ENCODE results near the gene NUMB.
"Not testable (repeated sequence)": the region's sequence is repeated elsewhere in the genome, so short reads cannot be mapped to it uniquely, and the experiment has no call there.

Gene NUMB

DNA sequence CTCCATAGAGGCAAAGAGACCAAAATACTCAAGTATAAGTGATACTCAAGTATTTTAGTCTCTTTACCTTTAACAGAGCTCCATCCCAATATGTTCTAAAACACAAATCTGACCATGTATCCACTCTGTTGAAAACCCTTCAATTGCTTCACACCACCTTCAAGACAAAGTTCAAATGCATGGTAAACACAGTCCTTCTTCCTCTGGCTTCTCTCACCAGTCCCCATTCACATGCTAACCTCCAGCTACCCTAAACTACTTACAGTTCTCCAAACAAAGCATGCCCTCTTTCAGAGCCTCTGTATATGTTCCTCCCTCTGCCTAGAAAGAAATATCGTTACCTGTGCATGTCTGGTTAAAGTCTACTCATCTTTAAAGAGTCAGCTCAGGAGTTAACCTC is 100.2 kb downstream of the NUMB start:
- no peak for DNase-seq (ENCODE audit: low spot score)

DNA sequence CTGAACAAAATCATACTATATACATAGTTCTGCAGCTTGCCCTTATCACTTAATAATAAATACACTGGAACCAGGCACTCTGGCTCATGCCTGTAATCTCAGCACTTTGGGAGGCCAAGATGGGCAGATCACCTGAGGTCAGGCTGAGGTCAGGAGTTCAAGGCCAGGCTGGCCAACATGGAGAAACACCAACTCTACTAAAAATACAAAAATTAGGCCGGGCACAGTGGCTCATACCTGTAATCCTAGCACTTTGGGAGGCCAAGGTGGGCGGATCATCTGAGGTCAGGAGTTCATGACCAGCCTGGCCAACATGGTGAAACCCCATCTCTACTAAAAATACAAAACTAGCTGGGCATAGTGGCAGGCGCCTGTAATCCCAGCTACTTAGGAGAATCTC is 109.3 kb downstream of the NUMB start:
- DNase-seq (ENCODE audit: low spot score) = not testable (repeated sequence)

DNA sequence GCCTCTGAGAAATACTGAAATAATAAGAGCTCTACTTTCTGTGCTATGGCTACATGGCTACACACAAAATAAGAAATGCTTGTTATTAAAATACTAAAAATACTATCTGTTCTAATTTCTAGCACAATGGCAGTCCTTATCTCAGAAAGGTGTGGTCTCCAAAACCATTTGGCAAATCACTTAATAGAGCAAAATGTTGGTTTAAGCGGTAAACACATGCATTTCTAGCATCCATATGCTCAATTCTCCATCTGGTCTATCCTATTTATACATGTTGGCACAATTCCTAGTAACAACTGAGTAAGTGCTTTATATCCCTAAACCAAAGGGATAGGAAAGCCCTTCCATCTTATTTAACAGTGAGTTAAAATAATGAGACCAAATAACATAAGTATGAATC is 114.0 kb downstream of the NUMB start:
- DNase-seq (ENCODE audit: low spot score) = peak; percentile 45

DNA sequence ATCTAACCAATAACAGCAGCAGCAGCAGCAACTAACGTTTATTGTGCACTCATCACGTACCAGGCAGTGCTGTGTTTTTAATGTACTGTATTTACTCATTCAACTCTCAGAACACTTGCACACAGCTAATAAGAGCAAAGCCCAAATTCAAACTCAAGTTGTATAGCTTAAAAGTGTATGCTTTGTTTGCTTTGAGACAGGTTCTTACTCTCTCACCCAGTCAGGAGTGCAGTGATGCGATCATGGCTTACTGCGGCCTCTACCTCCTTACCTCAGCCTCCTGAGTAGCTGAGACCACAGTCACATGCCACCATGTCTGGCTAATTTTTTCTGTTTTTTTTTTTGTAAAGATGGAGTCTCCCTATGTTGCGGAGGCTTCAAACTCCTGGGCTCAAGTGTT is 115.7 kb downstream of the NUMB start:
- no peak for DNase-seq (ENCODE audit: low spot score)

DNA sequence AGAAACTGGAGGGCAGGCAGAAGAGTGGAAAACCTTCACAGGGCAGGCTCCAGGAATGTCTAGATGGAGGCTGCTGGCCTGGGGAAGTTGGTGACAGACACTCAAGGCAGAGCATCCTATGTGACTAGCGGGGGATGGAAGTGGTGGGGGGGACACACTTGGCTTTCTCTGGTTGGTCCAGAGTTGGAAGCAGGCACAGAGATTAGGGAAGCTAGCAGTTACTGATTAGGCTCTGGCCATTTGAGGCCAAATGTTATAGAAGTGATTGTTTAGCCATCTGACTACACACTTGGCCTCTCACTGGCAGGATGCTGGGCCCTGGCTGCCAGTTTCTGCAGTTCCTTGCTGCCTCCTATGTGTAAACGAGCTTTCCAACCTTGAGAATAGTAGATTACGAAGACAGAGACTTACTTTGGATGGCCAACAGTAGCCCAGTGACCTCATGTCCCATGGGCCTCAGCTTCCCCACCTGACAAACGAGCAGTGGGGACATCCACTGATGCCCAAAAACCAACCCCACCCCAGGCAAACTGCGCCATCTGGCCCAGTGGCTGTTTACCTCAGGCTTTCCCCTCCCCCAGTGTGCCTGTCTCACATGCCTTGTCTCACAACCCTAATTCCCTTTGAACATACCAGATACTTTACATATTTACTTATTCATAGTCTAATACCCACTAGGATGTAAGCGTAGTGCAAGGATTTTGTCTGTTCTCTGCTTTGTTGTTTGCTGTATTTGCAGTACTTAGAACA is 118.3 kb downstream of the NUMB start:
- DNase-seq (ENCODE audit: low spot score) = no peak

DNA sequence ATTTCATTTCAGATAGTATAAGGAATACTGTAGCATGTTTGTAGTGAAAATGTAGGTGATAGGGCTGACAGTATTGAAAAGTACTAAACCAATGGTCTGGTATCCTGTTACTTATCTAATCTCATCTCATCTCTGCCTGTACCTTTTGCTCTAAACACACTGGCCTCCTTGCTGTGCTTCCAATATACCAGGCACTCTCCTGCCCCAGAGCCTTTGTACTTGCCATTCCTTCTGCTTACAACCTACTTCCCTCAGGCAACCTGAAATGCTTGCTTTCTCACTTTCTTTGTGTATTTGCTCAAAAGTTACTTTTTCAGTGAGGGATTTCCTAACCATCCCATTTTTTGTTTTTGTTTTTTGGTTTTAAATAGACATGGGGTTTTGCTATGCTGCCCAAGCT is 119.1 kb downstream of the NUMB start:
- no peak for DNase-seq (ENCODE audit: low spot score)

DNA sequence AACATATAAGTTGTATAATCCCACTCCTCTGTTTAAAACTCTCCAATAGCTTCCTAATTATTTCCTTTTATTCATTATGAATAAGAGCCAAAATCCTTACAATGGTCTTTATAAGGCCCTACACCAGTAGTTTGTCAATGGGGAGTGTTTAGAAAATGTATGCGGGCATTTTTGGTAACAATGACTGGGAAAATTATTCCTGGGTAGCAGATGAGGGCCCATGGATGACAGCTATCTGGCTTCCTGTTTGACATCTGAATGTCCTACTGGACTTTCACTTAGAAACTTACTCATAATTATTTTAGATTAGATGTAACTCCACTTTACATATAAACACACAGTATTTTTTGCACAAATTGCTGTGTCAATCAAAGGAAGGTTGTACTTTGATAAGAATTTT is 119.8 kb downstream of the NUMB start:
- DNase-seq (ENCODE audit: low spot score) = no peak

DNA sequence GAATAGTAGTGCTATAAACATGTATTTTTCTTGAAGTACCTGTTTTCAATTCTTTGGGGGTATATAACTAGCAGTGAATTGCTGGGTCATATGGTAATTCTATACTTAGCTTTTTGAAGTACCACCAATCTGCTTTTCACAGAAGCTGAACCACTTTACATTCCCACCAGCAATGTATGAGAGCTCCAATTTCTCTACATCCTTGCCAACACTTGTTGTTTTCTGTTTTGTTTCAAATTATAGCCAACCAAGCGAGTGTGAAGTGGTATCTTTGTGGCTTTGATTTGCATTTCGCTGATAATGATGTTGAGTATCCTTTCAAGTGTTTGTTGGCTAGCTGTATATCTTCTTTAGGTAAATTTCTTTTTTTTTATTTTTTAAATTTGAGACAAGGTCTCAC is 125.3 kb downstream of the NUMB start:
- DNase-seq (ENCODE audit: low spot score) = no peak

DNA sequence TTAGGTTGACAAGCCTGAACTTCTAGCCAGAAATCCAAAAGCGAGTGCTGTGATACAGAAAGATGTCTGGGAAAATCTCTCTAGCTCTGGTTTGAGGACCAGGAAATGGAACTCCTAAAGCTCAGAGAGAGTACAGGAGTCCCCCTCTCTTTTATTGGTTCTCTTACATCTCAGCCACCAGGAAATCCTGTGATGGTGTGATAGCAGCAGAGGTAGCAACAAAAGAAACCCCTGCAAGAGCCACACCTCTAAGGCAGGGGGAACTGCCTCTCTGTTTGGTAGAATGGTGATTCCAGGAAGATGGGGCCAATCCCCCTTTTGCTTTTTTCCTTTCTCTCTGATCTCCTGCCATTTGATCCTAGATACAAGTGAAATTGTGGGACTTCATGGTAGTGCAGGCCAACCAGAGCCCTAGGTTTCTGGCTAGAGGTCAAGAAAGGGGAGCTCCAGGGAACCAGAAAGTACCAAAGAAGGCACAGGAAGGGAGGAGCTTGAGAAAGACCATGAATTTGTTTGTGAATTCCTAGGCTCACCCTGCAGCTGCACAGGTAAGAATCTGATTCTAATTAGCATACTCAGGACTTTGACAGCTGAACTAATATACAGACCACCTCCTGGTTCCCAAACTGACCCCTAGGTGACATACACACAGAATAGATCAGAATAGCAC is 132.6 kb downstream of the NUMB start:
- DNase-seq (ENCODE audit: low spot score) = no peak

DNA sequence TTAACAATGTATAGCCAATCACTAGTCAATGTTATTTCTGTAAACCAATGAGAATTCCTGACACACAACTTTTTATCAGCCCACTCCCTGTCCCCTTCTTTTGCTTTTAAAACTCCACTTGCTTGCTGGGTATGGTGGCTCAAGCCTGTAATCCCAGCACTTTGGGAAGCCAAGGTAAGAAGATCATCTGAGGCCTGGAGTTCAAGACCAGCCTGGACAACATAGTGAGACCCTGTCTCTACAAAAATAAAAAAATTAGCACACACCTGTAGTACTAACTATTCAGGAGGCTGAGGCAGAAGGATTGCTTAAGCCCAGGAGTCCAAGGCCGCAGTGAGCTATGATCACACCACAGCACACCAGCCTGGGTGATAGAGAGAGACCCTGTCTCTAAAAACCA is 133.3 kb downstream of the NUMB start:
- no peak for DNase-seq (ENCODE audit: low spot score)

DNA sequence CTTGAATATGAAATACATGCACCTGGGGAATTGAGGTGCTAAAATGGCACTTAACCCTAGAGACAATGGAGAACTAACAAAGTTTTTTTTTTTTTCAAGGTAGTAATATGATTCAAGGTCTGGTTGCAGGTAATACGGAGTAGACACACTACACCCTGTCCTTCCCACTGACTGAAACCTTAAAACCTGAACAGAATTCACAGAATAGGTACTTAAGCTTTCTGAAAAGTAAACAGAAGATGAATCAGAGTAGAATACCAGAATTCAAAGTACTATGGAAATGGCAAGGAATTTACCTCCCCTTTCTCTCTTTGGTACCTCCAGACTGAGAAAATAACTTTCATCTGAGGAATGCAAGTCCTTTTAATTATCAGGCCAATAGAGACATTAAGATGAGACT is 133.8 kb downstream of the NUMB start:
- DNase-seq (ENCODE audit: low spot score) = no peak

DNA sequence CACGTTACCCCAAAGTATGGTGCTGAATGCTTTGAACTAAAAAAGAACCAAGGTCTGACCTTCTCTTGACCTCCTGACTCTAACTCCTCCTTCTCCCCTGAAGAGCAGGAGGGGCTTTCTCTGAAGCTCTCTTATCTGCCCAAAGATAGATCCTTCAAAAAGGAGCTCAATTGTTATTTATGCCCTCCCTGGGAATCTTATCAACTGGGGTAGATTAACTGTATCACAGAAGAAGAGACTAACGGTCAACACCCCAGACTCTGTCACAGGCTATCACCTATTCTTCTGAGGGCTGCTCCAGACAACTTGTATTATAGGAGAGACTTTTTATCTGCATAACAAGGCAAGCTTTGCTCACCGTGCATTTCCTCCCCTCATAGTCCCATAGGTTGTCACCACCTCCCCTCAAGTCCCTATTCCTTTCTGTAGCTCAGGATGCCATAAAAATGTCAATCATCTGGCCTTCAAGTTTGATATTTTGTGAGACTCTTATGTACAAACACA is 134.4 kb downstream of the NUMB start:
- no peak for DNase-seq (ENCODE audit: low spot score)

DNA sequence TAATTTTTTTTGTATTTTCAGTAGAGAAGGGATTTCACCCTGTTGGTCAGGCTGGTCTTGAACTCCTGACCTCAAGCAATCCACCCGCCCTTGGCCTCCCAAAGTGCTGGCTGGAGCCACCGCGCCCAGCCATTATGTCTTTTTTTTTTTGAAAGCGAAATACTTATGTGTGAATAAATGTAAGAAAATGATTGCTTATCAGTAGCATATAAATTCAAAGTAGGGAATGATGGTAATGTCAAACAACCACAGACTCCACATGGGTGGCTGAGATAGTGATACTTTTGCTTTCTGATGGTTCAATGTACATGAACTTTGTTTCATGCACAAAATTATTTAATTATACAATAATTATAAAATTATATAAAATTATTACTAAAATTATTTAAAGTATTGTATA is 145.2 kb downstream of the NUMB start:
- no peak for DNase-seq (ENCODE audit: low spot score)

DNA sequence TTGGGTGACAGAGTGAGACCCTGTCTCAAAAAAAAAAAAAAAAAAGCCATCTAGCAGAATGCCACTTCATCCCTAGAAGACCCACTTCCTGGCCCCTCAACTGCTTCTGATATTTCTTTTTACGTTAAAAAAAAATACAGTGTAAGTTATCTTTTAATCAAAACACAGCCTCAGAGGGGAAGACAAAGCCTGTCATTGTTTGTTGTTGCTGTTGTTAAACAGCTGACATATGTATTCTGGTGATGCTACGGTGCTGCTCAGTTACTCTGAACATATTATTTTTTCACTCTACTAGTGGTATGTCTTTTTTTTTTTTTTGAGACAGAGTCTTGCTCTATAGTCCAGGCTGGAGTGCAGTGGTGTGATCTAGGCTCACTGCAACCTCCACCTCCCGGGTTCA is 145.7 kb downstream of the NUMB start:
- DNase-seq (ENCODE audit: low spot score) = no peak

DNA sequence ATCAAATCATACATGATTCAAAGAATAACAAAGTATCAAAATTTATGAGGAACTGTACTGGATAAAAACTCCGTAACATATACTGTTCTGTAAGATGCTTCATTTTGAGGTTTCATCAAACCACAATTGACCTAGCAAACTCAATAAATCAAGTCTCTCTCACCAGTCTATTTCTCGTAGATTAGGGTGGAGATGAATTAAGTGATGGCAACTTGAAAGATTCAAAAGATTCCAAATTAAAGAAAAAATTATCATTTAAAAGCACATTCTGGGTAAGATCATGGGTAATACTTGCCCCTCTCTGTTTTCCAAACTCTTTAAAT is 146.7 kb downstream of the NUMB start:
- DNase-seq (ENCODE audit: low spot score) = no peak

DNA sequence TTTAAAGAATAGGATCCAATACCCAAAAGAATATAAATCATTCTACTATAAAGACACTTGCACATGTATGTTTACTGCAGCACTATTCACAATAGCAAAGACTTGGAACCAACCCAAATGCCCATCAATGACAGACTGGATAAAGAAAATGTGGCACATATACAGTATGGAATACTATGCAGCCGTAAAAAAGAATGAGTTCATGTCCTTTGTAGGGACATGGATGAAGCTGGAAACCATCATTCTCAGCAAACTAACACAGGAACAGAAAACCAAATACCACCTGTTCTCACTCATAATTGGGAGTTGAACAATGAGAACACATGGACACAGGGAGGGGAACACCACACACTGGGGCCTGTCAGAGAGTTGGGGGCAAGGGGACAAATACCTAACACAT is 149.1 kb downstream of the NUMB start:
- not testable (repeated sequence) for DNase-seq (ENCODE audit: low spot score)

DNA sequence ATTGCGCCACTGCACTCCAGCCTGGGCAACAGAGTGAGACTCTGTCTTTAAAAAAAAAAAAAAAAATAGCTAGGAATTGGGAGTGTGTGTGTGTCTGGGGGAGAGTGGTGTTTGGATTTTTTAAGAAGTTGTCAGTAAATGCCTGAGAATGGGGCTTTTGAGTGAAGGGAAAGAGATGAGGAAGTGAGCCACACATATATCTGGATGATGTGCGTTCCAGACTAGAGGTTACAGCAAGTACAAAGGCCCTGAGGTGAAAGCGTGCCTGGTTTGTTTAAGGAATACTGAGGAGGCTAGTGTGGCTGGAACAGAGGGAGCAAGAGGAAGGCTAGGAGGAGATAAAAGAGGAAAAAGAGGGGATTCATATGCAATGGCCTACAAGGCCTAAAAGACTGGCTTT is 151.1 kb downstream of the NUMB start:
- no peak for DNase-seq (ENCODE audit: low spot score)

DNA sequence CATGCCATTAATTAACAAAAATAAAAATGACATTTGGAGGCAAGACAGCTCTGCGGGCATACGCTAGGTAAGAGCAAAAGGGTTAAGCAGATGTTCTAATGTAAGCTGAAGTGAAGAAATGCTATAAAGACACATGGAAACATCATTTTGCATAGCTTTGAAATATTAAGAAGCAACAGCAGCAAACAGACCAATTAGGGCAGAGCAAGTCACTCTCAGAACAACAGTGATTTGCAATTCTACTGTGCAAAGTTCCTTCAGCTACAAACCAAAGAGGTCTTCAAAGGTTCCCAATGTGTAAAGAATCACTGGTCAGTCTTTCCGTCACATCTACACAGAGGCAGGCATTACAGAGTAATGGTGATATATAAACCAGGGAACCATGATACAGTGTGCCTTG is 152.8 kb downstream of the NUMB start:
- DNase-seq (ENCODE audit: low spot score) = no peak

DNA sequence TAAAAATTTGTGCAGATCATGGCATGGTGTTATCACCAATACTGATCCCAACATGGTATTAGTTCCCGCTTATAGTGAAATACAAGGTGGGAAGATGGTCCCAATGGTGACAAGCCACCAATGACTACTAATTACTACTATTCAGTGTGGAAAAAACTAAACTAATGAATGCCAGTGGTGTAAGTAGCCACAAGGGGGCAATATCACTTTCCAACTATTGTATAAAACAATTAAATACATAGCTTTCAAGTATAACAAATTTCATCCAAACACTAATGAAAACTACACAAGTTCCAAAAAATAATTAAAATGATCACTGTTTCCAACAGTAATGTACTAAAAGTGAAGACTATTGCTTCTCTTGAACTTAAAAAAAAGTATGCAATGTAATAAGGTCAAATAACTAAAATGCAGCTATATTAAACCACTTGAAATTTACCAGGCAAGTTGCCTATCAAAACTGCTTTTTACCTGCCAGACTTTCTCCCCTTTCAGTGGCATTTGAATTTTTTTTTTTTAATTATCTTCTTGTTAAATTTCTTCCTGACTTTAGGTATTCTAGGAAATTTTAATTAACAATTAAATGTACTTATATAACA is 163.0 kb downstream of the NUMB start:
- DNase-seq (ENCODE audit: low spot score) = peak; percentile 46

DNA sequence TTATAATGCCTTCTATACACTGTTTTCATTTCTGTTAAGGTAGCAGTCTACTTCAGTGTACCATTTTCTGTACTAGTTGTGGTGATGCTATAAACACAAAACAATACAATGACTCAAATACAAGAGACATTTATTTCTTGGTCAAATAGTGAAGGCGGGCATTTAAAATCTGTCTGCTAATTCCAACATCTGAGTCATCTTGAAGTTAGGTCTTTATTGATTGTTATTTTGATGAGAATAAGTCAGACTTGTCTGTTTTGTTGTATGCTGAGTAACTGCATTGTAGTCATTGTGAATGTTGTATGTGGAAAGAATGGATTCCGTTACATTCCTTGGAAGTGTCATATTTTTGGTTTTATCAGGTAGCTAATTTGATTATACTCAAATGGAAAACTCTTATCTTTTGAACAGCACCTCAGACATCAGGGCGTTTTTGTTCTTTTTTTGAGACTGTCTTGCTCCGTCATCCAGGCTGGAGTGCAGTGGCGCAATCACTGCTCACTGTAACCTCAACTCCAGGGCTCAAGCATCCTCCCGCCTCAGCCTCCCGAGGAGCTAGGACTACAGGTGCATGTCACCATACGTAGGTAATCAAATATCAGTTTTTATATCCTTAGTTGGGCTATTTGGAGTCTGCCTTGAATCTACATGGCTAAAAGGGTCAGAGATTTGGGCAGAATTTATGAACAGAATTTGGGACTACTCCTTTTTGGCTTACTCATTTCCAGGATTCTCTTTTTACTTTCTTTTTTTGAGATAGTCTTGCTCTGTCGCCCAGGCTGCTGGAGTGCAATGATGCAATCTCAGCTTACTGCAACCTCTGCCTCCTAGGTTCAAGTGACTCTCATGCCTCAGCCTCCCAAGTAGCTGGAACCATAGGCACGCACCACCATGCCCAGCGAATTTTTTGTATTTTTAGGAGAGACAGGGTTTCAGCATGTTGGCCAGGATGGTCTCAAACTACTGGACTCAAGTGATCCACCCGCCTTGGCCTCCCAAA is 164.3 kb downstream of the NUMB start:
- DNase-seq (ENCODE audit: low spot score) = no peak

DNA sequence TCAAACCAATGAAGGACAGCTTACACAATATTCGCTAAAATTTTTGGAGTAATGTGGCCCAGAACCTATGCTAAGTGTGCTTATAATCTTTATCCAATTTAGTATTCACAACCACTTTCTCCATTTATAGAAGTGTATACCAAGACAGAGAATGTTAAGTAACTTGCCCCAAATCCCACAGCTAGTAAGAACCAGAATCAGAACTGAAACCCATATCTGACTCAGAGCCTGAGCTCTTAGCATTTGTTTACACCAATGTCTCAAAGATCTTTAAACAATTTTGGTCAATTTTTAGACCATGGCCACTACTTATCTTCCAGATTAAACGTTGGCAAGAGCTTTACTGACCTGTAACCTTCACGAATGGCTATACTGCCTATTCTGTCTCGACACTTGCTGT is 168.1 kb downstream of the NUMB start:
- DNase-seq (ENCODE audit: low spot score) = no peak

DNA sequence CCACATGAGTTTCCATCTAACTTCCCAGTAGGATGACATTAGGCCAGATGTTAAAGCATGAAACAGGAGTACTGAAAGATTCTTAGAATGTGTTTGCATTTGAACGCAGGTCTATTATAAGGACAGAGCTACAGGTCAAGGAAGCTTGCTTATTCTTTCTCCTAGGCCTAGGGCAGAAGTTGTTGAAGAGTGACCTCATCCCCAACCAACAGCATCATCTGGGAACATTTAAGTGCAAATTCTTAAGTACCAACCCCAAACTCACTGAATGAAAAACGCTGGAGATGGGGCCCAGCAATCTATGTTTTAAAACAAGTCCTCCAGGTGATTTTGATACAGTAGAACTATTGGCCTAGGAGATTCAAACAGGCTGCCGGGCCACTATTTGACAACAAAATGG is 168.6 kb downstream of the NUMB start:
- no peak for DNase-seq (ENCODE audit: low spot score)
